Testis (tissue), 3 donors: ENCODE measurements around the gene NAV3. TPM values are rescaled to one million over a fixed set of nuclear protein-coding genes. Genes with fewer than 3 reads are reported as not detected.

Source experiments
- DNase-seq: peaks from one replicate; pipeline ENCODE4 v3.0.0-alpha.2; 2019
- H3K27ac ChIP-seq, 2 donors: fragments of 200-600 bp; sonication (generic); one replicate each; pipeline ENCODE4 v1.5.1; 2019
- H3K27me3 ChIP-seq: fragments of 200-600 bp; sonication (generic); one replicate; pipeline ENCODE4 v1.5.1; 2019
- H3K36me3 ChIP-seq: fragments of 200-600 bp; sonication (generic); one replicate; pipeline ENCODE4 v1.5.1; 2017; ENCODE audit warnings: low read depth; ENCODE audit errors: missing control alignments
- H3K4me1 ChIP-seq: fragments of 200-600 bp; sonication (generic); one replicate; pipeline ENCODE4 v1.5.1; 2019
- H3K4me3 ChIP-seq, 2 donors: fragments of 200-600 bp; sonication (generic); one replicate each; pipeline ENCODE4 v1.5.1; 2017 to 2019
- H3K9me3 ChIP-seq: fragments of 200-600 bp; sonication (generic); one replicate; pipeline ENCODE4 v1.5.1; 2017
- POLR2A ChIP-seq: fragments of 450-650 bp; IDR thresholded peaks from one replicate; pipeline ENCODE4 v1.6.1; 2017; ENCODE audit warnings: antibody characterized with exemption, mild to moderate bottlenecking, moderate library complexity
- WGBS, 2 donors: methylation state at CpG; one replicate each; pipeline ENCODE4 v1.1.5; 2018; 5-methylcytosine and 5-hydroxymethylcytosine counted together
- intact Hi-C: fragments of 100-400 bp; cut with DNase I; formaldehyde crosslinking; loops from one replicate; pipeline ENCODE4 v1.15.1; 2023; ENCODE audit warnings: low total_unique reads
- polyA plus RNA-seq: library from polyadenylated mRNA; stranded (reverse); fragments of 350-450 nt; fragmentation: Illumina TruSeq; extraction: RNeasy Lipid Tissue Mini Kit (QIAGEN cat#74804); gene quantifications from one replicate; pipeline ENCODE4 v1.2.3, GENCODE V29; 2014; ENCODE audit warnings: low read depth, low replicate concordance; ENCODE audit not compliant: insufficient read depth
- total RNA-seq, 2 donors: library from RNA; depleted of rRNA; stranded (reverse); fragments of >200 nt; gene quantifications; one replicate each; pipeline ENCODE4 v1.2.3, GENCODE V29; 2016
- TF ChIP-seq, protein P1 (sequence below), 3 experiments: fragments of 450-650 bp in 2 of 3; fragments of 200-600 bp in 1 of 3; sonication (generic) in 1 of 3; IDR thresholded peaks; one replicate each; pipeline ENCODE4 v1.5.1; 2016 to 2019; ENCODE audit warnings: antibody characterized with exemption in 3 of 3, mild to moderate bottlenecking in 2 of 3, moderate library complexity in 1 of 3

NAV3 gene
- total and polyA plus RNA-seq, 3 donors from 2014 or later: 6.4 to 21.9 (median 20.0) TPM

DNA sequence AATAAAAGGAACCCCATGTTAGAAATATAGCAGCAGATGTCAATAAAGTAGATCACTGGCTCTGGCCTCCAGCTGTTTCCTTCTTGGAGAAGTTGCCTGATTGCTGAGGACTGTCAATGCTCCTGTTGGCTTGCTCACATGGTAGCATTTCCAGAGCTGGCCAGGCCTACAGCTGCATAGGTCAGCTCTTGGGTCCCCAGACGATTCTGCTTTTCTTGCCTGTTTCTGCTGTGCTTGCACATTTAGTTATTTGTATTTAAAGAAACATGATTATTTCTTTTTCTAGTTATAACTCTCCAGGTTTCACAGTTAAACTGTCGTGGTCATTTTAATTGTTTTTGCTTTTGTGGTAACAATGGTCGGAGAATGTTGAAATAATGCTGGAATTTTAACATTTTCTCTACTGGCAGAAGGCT lies 7.2 kb downstream of the NAV3 start:
- DNase-seq: peak; percentile 51
- Histone ChIP-seq H3K4me1 (peaks cover 4% of the 10 kb centered on the region), H3K36me3 (no peaks in the 10 kb centered on the region), H3K27me3 (no peaks in the 10 kb centered on the region), H3K9me3 (no peaks in the 10 kb centered on the region), H3K4me3 (no peak overlapping the region), H3K27ac (no peak overlapping the region)
- WGBS, 2 donors: 53 to 56% methylated on average over 3 of the region's 3 CpGs
- TF ChIP-seq, protein P1, sequence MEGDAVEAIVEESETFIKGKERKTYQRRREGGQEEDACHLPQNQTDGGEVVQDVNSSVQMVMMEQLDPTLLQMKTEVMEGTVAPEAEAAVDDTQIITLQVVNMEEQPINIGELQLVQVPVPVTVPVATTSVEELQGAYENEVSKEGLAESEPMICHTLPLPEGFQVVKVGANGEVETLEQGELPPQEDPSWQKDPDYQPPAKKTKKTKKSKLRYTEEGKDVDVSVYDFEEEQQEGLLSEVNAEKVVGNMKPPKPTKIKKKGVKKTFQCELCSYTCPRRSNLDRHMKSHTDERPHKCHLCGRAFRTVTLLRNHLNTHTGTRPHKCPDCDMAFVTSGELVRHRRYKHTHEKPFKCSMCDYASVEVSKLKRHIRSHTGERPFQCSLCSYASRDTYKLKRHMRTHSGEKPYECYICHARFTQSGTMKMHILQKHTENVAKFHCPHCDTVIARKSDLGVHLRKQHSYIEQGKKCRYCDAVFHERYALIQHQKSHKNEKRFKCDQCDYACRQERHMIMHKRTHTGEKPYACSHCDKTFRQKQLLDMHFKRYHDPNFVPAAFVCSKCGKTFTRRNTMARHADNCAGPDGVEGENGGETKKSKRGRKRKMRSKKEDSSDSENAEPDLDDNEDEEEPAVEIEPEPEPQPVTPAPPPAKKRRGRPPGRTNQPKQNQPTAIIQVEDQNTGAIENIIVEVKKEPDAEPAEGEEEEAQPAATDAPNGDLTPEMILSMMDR (IDR thresholded peaks at IDR 0.05): no peak
- intact Hi-C loops: no loop called here

DNA sequence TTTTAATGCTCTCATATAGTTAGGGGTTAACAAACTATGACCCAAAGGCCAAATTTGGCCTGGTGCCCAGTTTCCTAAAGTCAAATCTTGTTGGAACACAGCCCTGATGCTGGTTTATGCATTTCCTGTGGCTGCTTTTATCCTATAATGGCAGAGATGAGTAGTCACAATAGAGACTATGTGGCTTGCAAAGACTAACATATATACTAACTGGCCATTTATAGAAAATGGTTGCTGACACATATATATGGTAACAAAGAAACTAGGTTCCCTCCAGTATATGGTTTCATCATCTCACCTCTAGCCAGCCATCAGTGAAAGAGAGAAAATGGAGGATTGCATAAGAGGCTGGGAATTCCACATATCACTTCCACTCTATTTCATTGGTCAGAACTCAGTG lies 10.8 kb downstream of the NAV3 start:
- Histone ChIP-seq H3K9me3 (no peaks in the 10 kb centered on the region), H3K27ac (no peak overlapping the region), H3K4me3 (no peak overlapping the region), H3K4me1 (no peaks in the 10 kb centered on the region), H3K36me3 (no peaks in the 10 kb centered on the region), H3K27me3 (no peaks in the 10 kb centered on the region)
- intact Hi-C loops: no loop called here
- no peak for DNase-seq
- TF ChIP-seq, protein P1 (IDR thresholded peaks at IDR 0.05): no peak
- no peak for TF ChIP-seq POLR2A

DNA sequence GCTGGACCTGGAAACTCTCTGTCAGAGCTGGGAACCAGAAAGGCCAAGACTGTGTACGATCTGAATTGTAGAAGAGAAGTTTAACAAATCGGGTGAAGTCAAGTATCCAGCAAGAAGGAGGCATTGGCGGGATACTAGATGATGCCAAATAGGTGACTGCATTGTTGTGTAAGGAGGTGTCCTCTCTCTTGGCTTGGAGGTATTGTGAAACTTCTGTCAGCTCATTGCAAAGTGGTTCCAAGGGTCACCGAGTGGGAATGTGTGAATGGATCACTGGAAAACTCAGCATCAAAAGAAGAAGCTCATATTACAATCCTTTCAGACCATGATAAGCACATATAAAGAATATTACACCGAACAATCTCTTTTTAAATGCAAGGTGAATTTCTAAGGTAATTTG lies 11.7 kb downstream of the NAV3 start:
- Histone ChIP-seq H3K27me3 (no peaks in the 10 kb centered on the region), H3K9me3 (no peaks in the 10 kb centered on the region), H3K4me3 (no peak overlapping the region), H3K36me3 (no peaks in the 10 kb centered on the region), H3K4me1 (no peaks in the 10 kb centered on the region), H3K27ac (no peak overlapping the region)
- TF ChIP-seq, protein P1 (IDR thresholded peaks at IDR 0.05): no peak
- no peak for TF ChIP-seq POLR2A
- intact Hi-C loops: no loop called here
- DNase-seq: no peak
- WGBS, 2 donors: 80 to 88% methylated on average over 5 of the region's 5 CpGs

GRCh38 chr12:77845831-77846230 lies 15.1 kb downstream of the NAV3 start:
- no peak for DNase-seq
- Histone ChIP-seq H3K9me3 (no peaks in the 10 kb centered on the region), H3K27me3 (no peaks in the 10 kb centered on the region), H3K27ac (no peak overlapping the region), H3K36me3 (no peaks in the 10 kb centered on the region), H3K4me1 (no peaks in the 10 kb centered on the region), H3K4me3 (no peak overlapping the region)
- no peak for TF ChIP-seq POLR2A
- TF ChIP-seq, protein P1 (IDR thresholded peaks at IDR 0.05): no peak
- intact Hi-C loops: no loop called here
- 59 to 83% methylated on average over 4 of the region's 4 CpGs for WGBS, 2 donors

- intact Hi-C loops: no loop called here
- Histone ChIP-seq H3K4me1 (no peaks in the 10 kb centered on the region), H3K36me3 (no peaks in the 10 kb centered on the region), H3K27me3 (no peaks in the 10 kb centered on the region), H3K4me3 (no peak overlapping the region), H3K27ac (peak overlapping the region in 1 of 2 donors; percentile 28), H3K9me3 (no peaks in the 10 kb centered on the region)
- DNase-seq: no peak
- 24 to 34% methylated on average over 2 of the region's 2 CpGs for WGBS, 2 donors
- TF ChIP-seq, protein P1 (IDR thresholded peaks at IDR 0.05): no peak
- TF ChIP-seq POLR2A: no peak
Observed at GRCh38 chr12:77847060-77847541, 16.4 kb downstream of the NAV3 start.
